ENCODE measurements around the gene HERC2. TPM values are rescaled to one million over a fixed set of nuclear protein-coding genes. Genes with fewer than 3 reads are reported as not detected.

The HERC2 gene
- total RNA-seq, 1 donor from 2014 or later, result 80.1 TPM

- Mint-ChIP-seq H3K9me3 (peaks cover 18% of the 10 kb centered on the region), H3K4me3 (no peak overlapping the region), H3K27me3 (peaks cover 25% of the 10 kb centered on the region), H3K27ac (no peak overlapping the region), H3K4me1 (ENCODE audit: unreplicated experiment) (no peaks in the 10 kb centered on the region), H3K36me3 (peaks cover 3% of the 10 kb centered on the region)
- peak; percentile 81 for TF ChIP-seq CTCF (conservative IDR thresholded peaks at IDR 0.05)
- no peak for DNase-seq (ENCODE audit: extremely low spot score, unreplicated experiment)
These were observed 235.7 kb downstream of the HERC2 start for GRCh38 chr15:28086175-28086703.

GRCh38 chr15:28085489-28086174, 236.3 kb downstream of the HERC2 start:
- H3K27me3 Mint-ChIP-seq, result peaks cover 22% of the 10 kb centered on the region
- TF ChIP-seq CTCF (conservative IDR thresholded peaks at IDR 0.05), result no peak
- H3K36me3 Mint-ChIP-seq, result peaks cover 3% of the 10 kb centered on the region
- H3K4me1 Mint-ChIP-seq (ENCODE audit: unreplicated experiment), result no peaks in the 10 kb centered on the region
- no peak overlapping the region for H3K4me3 Mint-ChIP-seq
- H3K9me3 Mint-ChIP-seq, result peaks cover 16% of the 10 kb centered on the region
- H3K27ac Mint-ChIP-seq, result no peak overlapping the region
- no peak for DNase-seq (ENCODE audit: extremely low spot score, unreplicated experiment)

GRCh38 chr15:28084547-28084946, 237.4 kb downstream of the HERC2 start:
- H3K36me3 Mint-ChIP-seq, result peaks cover 3% of the 10 kb centered on the region
- no peak for TF ChIP-seq CTCF (conservative IDR thresholded peaks at IDR 0.05)
- no peak overlapping the region for H3K27ac Mint-ChIP-seq
- no peak for DNase-seq (ENCODE audit: extremely low spot score, unreplicated experiment)
- no peak overlapping the region for H3K4me3 Mint-ChIP-seq
- no peaks in the 10 kb centered on the region for H3K4me1 Mint-ChIP-seq (ENCODE audit: unreplicated experiment)
- peaks cover 21% of the 10 kb centered on the region for H3K27me3 Mint-ChIP-seq
- H3K9me3 Mint-ChIP-seq, result peaks cover 10% of the 10 kb centered on the region

GRCh38 chr15:28082891-28083684, 238.9 kb downstream of the HERC2 start:
- Mint-ChIP-seq H3K9me3 (peaks cover 4% of the 10 kb centered on the region), H3K36me3 (no peaks in the 10 kb centered on the region), H3K27me3 (peaks cover 24% of the 10 kb centered on the region), H3K4me1 (ENCODE audit: unreplicated experiment) (no peaks in the 10 kb centered on the region), H3K27ac (no peak overlapping the region), H3K4me3 (no peak overlapping the region)
- TF ChIP-seq CTCF (conservative IDR thresholded peaks at IDR 0.05), result no peak
- DNase-seq (ENCODE audit: extremely low spot score, unreplicated experiment), result no peak

- no peaks in the 10 kb centered on the region for H3K4me1 Mint-ChIP-seq (ENCODE audit: unreplicated experiment)
- DNase-seq (ENCODE audit: extremely low spot score, unreplicated experiment), result no peak
- no peaks in the 10 kb centered on the region for H3K36me3 Mint-ChIP-seq
- peaks cover 4% of the 10 kb centered on the region for H3K9me3 Mint-ChIP-seq
- no peak for TF ChIP-seq CTCF (conservative IDR thresholded peaks at IDR 0.05)
- H3K27me3 Mint-ChIP-seq, result peaks cover 16% of the 10 kb centered on the region
- no peak overlapping the region for H3K27ac Mint-ChIP-seq
- H3K4me3 Mint-ChIP-seq, result no peak overlapping the region
These were observed 240.4 kb downstream of the HERC2 start for GRCh38 chr15:28081594-28081993.
